Activated naive CD4-positive, alpha-beta T cell treated with anti-CD3 and anti-CD28 coated beads, Interleukin-2, amount 50 U/mL, for 72 hours (primary cell): ENCODE data around the gene CEP164. TPM values are rescaled to one million over a fixed set of nuclear protein-coding genes. Genes with fewer than 3 reads are reported as not detected.

Source experiments
- ATAC-seq, 2 donors: fragments of 150-1000 bp; cut with Tn5 transposase; 2 replicates each; pipeline ENCODE4 v1.10.0; 2021; ENCODE audit warnings: mild to moderate bottlenecking in 2 of 2, moderate library complexity in 2 of 2
- DNase-seq, 2 donors: peaks; one replicate each; pipeline ENCODE4 v3.0.0; 2021 to 2022; ENCODE audit warnings: low spot score in 2 of 2
- H3K27ac Mint-ChIP-seq, 2 donors: one replicate each; pipeline ENCODE4 v1.8.0; 2022; ENCODE audit warnings: mild to moderate bottlenecking in 2 of 2, mixed read lengths in 2 of 2
- H3K36me3 Mint-ChIP-seq, 2 donors: one replicate each; pipeline ENCODE4 v1.8.0; 2022; ENCODE audit warnings: mixed read lengths in 2 of 2
- H3K9me3 Mint-ChIP-seq, 2 donors: one replicate each; pipeline ENCODE4 v1.8.0; 2022; ENCODE audit warnings: mixed read lengths in 2 of 2
- total RNA-seq, 2 donors: library from RNA; stranded (reverse); gene quantifications; one replicate each; pipeline ENCODE4 v1.2.3, GENCODE V29; 2022

Gene CEP164
- total RNA-seq, 2 donors from 2014 or later, result 20.1 to 30.1 TPM

DNA sequence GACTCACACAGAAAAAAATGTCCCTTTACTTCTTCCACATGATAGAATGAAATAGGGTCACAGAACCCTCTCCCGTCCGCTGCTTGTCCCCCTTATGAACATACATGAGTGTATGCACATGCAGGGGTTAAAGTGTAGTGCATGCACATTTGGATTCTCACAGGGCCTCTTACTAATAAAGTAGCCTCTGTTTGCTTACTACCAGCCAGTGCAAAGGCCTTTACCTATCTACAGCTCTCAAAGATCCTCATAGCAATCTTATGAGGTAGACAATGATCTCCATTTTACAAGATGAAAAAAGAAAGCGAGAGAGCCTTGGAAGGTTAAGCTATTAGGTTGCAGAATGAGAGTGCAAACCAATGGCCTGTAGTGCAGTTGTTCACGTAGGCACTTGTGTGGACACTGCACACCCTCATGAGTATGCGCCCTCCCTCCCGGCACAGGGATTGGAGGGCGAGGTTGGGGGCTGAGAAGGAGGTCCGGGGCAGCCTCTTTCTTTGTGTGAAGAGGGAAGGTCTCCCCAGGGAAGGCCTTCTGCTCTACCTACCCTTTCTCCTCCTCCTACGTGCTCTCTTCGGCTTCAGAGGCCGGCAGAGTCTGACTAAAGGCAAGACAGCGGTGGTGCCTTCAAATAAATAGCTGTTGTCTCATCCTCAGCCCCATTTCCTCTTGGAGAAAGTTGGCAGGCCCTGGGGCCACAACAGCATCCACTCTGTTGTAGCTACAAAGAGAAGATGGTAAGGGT lies 91.3 kb downstream of the CEP164 start:
- DNase-seq (no peak), ATAC-seq (no peak)
- Mint-ChIP-seq H3K9me3 (no peaks in the 10 kb centered on the region), H3K27ac (no peak overlapping the region), H3K36me3 (no peaks in the 10 kb centered on the region)

DNA sequence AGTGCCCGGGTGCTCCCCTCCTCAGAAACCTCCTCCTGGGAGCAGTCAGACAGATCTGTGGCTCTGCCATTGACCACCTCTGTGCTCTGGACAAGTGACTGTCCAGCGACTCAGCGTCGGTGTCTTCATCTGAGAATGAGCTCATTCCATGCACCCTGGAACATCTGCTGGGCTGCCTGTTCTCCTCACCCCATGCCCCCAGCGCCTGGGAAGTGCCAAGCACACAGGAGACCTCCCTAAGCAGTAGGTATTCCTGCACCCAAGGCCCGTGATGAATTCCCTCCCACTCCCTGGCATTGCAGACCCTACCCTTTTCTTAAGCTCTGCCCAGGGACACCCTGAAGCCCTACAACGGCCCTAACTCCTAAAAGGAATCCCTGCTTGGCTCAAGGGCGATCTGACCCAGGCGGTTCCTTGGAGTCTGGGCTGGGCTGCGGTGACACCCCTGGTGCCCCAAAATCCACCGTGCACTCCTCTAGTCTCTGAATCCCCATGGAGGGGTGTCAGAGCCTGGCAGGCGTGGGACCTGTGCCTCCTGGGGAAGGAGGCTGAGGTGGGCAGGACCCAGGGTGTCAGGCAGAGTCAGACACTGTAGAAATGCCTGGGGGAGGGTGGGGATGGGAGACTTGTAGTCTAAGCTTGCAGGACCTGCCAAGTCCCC lies 92.0 kb downstream of the CEP164 start:
- H3K27ac Mint-ChIP-seq, result no peak overlapping the region
- DNase-seq (no peak), ATAC-seq (no peak)

DNA sequence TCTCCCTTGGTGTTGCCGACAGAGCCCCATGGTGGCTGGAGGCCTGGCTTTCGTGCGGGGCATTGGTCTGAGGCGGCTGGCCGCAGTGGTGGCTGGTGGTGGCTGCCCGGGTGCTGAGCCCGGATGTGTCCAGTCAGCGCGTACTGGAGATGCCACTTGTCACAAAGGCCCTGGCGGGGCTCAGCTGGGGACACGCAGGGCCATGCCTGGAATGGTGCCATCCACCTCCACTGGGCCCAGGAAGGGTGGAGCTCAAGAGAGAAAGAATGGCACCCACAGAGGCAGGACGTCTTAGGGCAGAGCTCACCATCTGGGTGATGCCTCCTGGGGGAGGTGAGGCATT lies 92.5 kb downstream of the CEP164 start:
- Mint-ChIP-seq H3K36me3 (no peaks in the 10 kb centered on the region), H3K27ac (no peak overlapping the region), H3K9me3 (no peaks in the 10 kb centered on the region)
- DNase-seq (no peak), ATAC-seq (no peak)

More for the DNA sequence above, 92.0 kb downstream of the CEP164 start:
- H3K9me3 Mint-ChIP-seq, result no peaks in the 10 kb centered on the region
- no peaks in the 10 kb centered on the region for H3K36me3 Mint-ChIP-seq

DNA sequence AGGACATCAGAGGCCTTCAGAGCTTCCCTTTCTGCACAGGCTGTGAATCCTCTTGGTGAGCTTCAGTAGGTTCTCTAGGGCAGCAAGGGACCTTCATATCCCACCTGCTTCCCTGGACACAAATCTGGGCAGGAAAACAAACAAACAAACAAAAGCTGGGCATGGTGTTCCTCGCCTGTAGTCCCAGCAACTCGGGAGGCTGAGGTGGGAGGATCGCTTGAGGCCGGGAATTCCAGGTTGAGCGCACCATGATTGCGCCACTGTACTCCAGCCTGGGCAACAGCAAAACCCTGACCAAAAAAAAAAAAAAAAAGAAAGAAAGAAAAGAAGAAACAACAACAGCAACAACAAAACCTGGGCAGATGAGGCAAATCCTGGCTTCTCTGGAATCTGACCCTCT lies 92.9 kb downstream of the CEP164 start:
- ATAC-seq (no peak), DNase-seq (no peak)
- Mint-ChIP-seq H3K27ac (no peak overlapping the region), H3K36me3 (no peaks in the 10 kb centered on the region), H3K9me3 (no peaks in the 10 kb centered on the region)

GRCh38 chr11:117421041-117421440 lies 93.4 kb downstream of the CEP164 start:
- DNase-seq (no peak), ATAC-seq (no peak)
- H3K36me3 Mint-ChIP-seq, result no peaks in the 10 kb centered on the region
- no peak overlapping the region for H3K27ac Mint-ChIP-seq
- H3K9me3 Mint-ChIP-seq, result no peaks in the 10 kb centered on the region

DNA sequence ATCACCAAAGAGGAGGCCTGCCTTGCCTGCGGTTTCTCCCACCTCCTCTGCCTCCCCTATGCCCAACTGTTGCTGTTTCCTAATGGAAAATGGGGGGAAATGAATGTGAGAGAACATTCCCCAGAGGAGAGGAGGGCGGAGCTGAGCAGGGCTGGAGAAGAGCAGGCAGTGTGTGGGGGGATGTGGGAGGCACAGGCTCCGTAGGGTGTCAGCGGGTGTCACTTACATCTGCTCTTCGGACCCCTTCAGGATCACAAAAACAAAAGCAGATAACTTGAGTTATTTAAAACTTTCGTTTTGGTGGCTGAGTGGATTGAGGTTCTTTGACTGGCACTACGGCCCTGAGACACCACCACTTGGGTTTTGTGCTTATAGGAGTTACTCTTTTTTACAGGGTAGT lies 93.8 kb downstream of the CEP164 start:
- DNase-seq, result no peak
- no peaks in the 10 kb centered on the region for H3K36me3 Mint-ChIP-seq
- no peak for ATAC-seq
- H3K27ac Mint-ChIP-seq, result no peak overlapping the region
- no peaks in the 10 kb centered on the region for H3K9me3 Mint-ChIP-seq

DNA sequence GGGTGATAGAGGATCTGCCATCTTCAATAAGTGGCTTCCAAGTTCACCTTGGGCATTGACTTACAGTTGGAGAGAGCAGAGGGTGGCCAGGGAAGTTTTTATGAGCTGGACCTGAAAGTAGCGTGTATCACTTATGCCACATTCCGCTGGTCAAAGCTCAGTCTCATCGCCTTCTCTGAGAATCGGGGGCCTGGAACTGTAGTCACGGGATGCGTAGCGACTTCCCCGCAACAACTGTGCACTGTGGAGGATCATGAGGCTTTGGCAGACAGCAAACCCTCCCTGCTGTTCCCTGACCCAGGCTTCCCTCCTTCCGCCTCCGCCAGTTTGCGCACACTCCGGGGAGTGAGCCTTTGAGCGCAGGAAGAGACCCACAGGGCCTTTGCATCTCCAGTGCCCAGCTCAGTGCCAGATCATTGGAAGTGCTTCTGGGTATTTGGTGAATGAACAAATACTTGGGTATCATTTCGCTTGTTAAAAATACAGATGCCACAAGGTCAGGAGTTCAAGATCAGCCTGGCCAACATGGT lies 95.5 kb downstream of the CEP164 start:
- H3K27ac Mint-ChIP-seq, result no peak overlapping the region
- ATAC-seq (no peak), DNase-seq (no peak)
- H3K9me3 Mint-ChIP-seq, result no peaks in the 10 kb centered on the region
- H3K36me3 Mint-ChIP-seq, result no peaks in the 10 kb centered on the region

DNA sequence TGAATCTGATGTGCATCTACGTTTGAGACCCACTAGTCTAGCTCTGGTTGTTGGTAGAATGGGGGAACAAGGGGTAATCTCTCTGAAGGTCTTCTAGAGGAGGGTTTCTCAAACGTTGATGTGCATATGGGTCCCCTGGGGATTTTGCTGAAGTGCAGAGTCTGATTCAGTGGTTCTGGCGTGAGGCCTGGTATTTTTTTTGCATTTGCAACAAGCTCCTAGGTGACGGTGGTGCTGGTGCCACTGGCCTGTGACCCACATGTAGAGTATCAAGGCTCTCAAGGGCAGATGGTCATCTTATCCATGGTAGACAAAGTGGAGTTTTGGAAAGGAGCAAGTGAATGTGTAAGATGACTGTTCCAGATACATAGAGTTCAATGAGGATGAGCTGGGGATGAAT lies 97.1 kb downstream of the CEP164 start:
- DNase-seq (no peak), ATAC-seq (no peak)
- Mint-ChIP-seq H3K9me3 (no peaks in the 10 kb centered on the region), H3K36me3 (no peaks in the 10 kb centered on the region), H3K27ac (no peak overlapping the region)

DNA sequence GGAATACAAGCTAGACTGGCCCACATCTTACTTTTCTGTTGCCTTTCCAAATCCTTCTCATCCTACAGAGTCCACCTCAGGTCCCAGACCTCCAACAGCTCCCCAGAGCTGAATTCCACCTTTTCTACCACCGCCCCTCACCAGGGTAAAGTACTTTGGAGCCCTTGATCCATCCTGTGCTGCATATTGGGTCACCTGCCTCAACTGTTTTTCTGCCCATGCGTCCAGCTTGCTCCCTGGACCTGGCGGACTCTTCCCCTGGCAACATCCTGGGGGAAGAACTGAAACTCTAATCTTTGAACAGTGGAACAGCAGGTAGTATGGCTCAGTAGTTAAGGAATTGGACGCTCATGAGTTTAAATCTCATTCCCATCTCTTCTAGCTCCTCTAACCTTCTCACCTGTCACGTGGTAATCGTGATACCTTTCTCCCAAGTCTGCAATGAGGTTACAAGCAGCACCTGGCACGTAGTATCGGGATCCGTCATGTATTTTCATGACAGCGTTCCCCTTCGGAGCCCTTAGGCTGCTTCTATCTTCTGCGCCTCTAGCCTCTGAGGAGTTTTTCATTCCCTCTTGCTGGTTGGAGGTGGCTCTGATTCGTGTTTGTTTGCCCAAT lies 98.1 kb downstream of the CEP164 start:
- no peak for DNase-seq
- no peaks in the 10 kb centered on the region for H3K9me3 Mint-ChIP-seq
- H3K36me3 Mint-ChIP-seq, result no peaks in the 10 kb centered on the region
- no peak overlapping the region for H3K27ac Mint-ChIP-seq
- ATAC-seq, result no peak

DNA sequence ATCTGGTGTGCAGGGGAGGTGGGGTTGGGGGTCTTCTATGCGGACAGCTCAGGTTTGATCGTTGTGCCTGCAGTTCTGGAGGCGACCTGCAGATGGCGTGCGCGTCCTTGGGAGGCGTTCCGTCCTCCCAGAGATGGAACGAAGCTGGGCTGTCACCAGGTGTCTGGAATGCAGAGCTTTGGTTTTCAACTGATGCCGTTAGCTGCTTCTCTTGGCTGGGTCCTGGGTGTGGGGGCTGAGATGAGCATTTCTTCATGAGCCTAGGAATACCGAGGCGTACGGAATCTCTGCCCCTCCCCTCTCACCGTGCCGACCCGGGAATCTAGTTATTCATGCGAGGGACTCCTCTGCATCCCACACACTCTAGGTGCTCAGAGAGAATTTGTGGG lies 98.6 kb downstream of the CEP164 start:
- Mint-ChIP-seq H3K9me3 (no peaks in the 10 kb centered on the region), H3K36me3 (no peaks in the 10 kb centered on the region), H3K27ac (no peak overlapping the region)
- DNase-seq, result peak; percentile 67 to 88
- ATAC-seq, result peak; percentile 59 to 67

DNA sequence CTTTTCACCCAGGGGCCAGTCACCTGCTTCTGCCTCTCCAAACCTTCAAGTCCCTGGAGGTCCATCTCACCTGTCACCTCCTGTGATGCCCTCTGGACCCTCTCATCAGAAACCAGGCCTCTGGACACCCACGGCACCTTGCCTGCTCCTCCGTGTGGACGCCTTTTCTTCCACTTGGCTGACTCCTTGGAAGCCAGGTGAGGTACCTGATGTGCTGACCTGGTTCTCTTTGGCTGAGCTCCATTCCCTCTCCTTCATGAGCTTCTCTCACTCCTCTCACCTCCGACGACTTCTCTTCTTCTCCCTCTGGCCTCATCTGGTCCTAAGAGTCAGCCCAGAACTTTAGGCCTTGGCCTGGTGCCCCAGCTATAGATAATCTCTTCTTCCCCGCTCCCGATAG lies 99.3 kb downstream of the CEP164 start:
- H3K36me3 Mint-ChIP-seq, result no peaks in the 10 kb centered on the region
- DNase-seq (no peak), ATAC-seq (no peak)
- H3K27ac Mint-ChIP-seq, result no peak overlapping the region
- no peaks in the 10 kb centered on the region for H3K9me3 Mint-ChIP-seq

GRCh38 chr11:117427356-117427874 lies 99.8 kb downstream of the CEP164 start:
- DNase-seq (no peak), ATAC-seq (no peak)
- no peaks in the 10 kb centered on the region for H3K9me3 Mint-ChIP-seq
- H3K36me3 Mint-ChIP-seq, result no peaks in the 10 kb centered on the region
- H3K27ac Mint-ChIP-seq, result no peak overlapping the region

DNA sequence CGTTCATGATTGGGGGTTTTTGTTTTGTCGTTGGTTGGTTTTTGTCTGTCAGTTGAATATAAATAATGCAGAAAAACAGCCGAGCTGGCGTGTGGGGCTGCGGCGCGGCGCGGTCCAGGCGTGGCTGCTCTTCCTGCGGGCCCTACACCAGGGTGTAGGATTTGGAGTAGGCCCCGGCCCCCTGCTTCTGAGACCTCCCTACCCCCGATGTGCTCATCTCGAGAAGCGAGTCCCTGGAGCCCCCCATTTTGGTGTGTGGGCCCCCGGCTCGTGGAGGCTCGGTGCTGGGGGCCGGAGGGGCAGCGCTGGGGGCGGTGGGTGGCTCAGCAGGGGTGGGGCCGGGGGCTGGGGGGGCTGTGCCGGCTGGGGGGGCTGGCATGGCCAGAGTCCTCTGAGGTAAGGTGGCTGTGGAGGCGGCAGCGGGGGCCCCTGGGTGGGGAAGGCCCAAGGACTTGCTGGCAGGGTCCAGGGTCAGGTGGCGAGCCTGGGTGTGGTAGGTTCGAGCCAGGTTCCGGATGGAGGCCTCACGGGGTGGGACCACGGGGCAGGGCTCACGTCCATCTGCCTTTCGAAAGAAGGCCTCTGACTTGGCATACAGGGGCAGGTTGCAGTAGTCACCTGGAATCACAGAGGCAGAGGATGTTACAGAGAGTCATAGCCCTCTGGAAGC lies 100.7 kb downstream of the CEP164 start:
- no peaks in the 10 kb centered on the region for H3K9me3 Mint-ChIP-seq
- no peaks in the 10 kb centered on the region for H3K36me3 Mint-ChIP-seq
- H3K27ac Mint-ChIP-seq, result no peak overlapping the region
- DNase-seq, result no peak
- no peak for ATAC-seq

DNA sequence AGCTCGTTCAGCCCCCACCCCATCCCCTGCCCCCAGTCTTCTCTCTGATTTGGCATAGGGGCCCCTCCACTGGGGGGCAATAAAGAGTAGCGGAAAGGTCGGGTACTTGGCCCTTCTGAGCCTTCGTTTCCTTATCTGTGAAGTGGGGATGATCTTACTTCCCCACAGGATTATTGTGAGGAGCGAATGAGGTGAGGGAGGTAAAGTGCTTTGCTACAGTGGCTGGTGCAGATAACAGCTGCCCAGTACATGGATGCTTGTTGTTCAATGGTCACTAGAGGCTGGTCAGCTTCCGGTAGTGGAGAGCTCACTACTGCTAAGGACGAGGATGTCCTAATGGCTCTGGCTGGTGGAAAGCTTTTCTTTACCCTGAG lies 101.2 kb downstream of the CEP164 start:
- Mint-ChIP-seq H3K27ac (no peak overlapping the region), H3K9me3 (no peaks in the 10 kb centered on the region), H3K36me3 (no peaks in the 10 kb centered on the region)
- ATAC-seq (no peak), DNase-seq (no peak)

DNA sequence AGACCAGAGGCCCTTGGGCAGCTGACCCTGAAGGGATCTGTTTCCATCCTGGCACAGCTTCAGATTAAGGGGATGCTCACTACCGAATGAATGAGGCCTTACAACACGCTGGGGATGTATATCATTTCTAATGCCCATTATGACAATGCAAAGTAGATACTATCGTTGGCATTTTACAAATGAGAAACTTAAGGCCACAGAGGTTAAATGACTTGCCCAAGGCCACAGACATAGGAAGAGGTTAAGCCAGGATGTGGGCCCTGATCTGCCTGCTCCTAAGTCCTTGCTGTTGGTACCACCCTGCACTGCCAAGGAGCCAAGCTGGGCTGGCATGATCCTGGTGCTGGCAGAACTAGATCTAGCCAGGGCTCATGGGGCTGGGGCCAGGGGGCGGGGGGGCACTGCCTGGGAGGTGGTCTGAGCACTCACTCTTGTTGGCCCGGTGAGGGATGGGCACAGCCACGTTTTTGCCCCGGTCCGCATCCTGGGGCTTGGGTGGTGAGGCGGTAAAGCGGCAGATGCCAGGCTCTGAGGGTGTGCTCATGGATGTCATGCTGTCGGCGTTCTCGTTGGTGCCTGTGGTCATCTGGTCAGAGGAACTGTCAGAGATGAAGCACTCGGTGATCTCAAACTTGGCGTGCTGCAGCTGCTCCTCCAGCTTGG lies 102.8 kb downstream of the CEP164 start:
- Mint-ChIP-seq H3K36me3 (no peaks in the 10 kb centered on the region), H3K9me3 (no peaks in the 10 kb centered on the region), H3K27ac (peak overlapping the region in 1 of 2 donors; percentile 36)
- no peak for ATAC-seq
- DNase-seq, result no peak

DNA sequence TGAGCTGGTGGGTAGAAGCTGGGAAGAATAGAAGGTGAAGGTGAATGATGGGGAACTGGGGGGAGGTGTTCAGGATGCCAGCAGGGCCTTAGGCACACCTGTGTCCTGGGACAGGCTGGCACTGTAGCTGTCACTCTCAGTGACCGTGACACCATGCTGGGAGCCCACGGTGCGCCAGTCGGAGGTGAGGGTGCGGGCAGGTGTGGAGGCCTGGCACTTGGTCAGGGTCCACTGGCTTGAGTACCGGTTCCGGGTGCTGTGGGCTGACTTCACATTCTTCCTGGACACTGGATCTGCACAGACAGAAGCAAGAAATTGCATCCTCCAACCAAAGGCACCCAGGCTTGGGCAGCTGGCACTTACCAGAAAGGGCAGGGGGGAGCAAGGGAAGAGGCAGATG lies 103.8 kb downstream of the CEP164 start:
- no peak for ATAC-seq
- Mint-ChIP-seq H3K9me3 (no peaks in the 10 kb centered on the region), H3K27ac (peak overlapping the region in 1 of 2 donors; percentile 29), H3K36me3 (no peaks in the 10 kb centered on the region)
- DNase-seq, result no peak

DNA sequence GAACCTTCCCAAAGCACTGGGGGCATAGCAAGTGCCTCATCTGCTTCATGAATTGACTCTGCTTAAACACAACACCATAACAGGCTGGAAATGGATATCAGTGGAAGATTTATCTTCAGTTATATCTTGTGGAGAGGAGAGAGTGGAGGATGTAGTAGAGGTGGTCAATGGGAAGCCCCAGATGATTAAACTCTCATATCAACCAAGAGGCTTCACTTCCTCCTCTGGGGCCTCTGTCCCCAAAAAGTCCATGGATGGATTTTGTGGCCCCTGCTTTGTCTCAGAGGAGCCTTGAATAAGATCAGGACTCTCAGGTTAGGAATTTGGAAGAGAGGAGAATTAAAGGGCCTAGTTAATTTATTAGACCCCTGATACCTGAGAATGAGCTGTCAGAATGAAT lies 106.1 kb downstream of the CEP164 start:
- ATAC-seq, result no peak
- H3K9me3 Mint-ChIP-seq, result no peaks in the 10 kb centered on the region

More for the DNA sequence above, 106.1 kb downstream of the CEP164 start:
- DNase-seq, result no peak
- H3K27ac Mint-ChIP-seq, result no peak overlapping the region
- H3K36me3 Mint-ChIP-seq, result no peaks in the 10 kb centered on the region
